GM21360 (cell line): Measurements from ENCODE around the gene EEPD1.
A peak's percentile ranks its signal among the peaks of the same experiment; 100 is the strongest.
"Not testable (repeated sequence)": the region's sequence is repeated elsewhere in the genome, so short reads cannot be mapped to it uniquely, and the experiment has no call there.

Experiments
- ATAC-seq: cut with Tn5 transposase; IDR thresholded peaks from one replicate; pipeline ENCODE4 v1.9.1; 2021; ENCODE audit warnings: mild to moderate bottlenecking, moderate library complexity; ENCODE audit not compliant: unreplicated experiment

Gene EEPD1

GRCh38 chr7:36245684-36246299 is 92.7 kb downstream of the EEPD1 start:
- ATAC-seq, result no peak

GRCh38 chr7:36249091-36249490 is 96.0 kb downstream of the EEPD1 start:
- no peak for ATAC-seq

- no peak for ATAC-seq
Measured at GRCh38 chr7:36253699-36254098, 100.6 kb downstream of the EEPD1 start.

GRCh38 chr7:36258510-36259259 is 105.6 kb downstream of the EEPD1 start:
- ATAC-seq, result not testable (repeated sequence)

- ATAC-seq, result peak; percentile 68
Measured at GRCh38 chr7:36260481-36260880, 107.4 kb downstream of the EEPD1 start.

- ATAC-seq, result no peak
Measured at GRCh38 chr7:36261019-36261754, 108.1 kb downstream of the EEPD1 start.

- ATAC-seq, result no peak
Measured at GRCh38 chr7:36262309-36263094, 109.4 kb downstream of the EEPD1 start.

- ATAC-seq, result no peak
Measured at GRCh38 chr7:36263095-36263484, 110.0 kb downstream of the EEPD1 start.

GRCh38 chr7:36264123-36264801 is 111.2 kb downstream of the EEPD1 start:
- ATAC-seq, result peak; percentile 47

- no peak for ATAC-seq
Measured at GRCh38 chr7:36264913-36265516, 112.0 kb downstream of the EEPD1 start.

- ATAC-seq, result no peak
Measured at GRCh38 chr7:36265680-36266079, 112.6 kb downstream of the EEPD1 start.

- no peak for ATAC-seq
Measured at GRCh38 chr7:36266190-36266589, 113.1 kb downstream of the EEPD1 start.

- ATAC-seq, result no peak
Measured at GRCh38 chr7:36266683-36267082, 113.6 kb downstream of the EEPD1 start.

GRCh38 chr7:36272211-36272566 is 119.1 kb downstream of the EEPD1 start:
- ATAC-seq, result no peak

GRCh38 chr7:36272567-36273269 is 119.7 kb downstream of the EEPD1 start:
- ATAC-seq, result no peak

- no peak for ATAC-seq
Measured at GRCh38 chr7:36273836-36274235, 120.8 kb downstream of the EEPD1 start.

- ATAC-seq, result no peak
Measured at GRCh38 chr7:36275735-36276284, 122.8 kb downstream of the EEPD1 start.

GRCh38 chr7:36276428-36277248 is 123.6 kb downstream of the EEPD1 start:
- no peak for ATAC-seq

GRCh38 chr7:36277249-36277542 is 124.1 kb downstream of the EEPD1 start:
- no peak for ATAC-seq
